ENCODE measurements around the gene AMBRA1.

GRCh38 chr11:46537121-46537520 is 56.7 kb downstream of the AMBRA1 start:
- TF ChIP-seq, protein P1, sequence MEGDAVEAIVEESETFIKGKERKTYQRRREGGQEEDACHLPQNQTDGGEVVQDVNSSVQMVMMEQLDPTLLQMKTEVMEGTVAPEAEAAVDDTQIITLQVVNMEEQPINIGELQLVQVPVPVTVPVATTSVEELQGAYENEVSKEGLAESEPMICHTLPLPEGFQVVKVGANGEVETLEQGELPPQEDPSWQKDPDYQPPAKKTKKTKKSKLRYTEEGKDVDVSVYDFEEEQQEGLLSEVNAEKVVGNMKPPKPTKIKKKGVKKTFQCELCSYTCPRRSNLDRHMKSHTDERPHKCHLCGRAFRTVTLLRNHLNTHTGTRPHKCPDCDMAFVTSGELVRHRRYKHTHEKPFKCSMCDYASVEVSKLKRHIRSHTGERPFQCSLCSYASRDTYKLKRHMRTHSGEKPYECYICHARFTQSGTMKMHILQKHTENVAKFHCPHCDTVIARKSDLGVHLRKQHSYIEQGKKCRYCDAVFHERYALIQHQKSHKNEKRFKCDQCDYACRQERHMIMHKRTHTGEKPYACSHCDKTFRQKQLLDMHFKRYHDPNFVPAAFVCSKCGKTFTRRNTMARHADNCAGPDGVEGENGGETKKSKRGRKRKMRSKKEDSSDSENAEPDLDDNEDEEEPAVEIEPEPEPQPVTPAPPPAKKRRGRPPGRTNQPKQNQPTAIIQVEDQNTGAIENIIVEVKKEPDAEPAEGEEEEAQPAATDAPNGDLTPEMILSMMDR (IDR thresholded peaks at IDR 0.05; ENCODE audit: extremely low read depth in 1 of 2, insufficient read depth in 1 of 2, low read depth in 1 of 2, low read length in 2 of 2), result no peak
- TF ChIP-seq GATA2 (IDR thresholded peaks at IDR 0.05; ENCODE audit: insufficient read depth, insufficient read length, low read depth, low read length) (no peak), FOS (IDR thresholded peaks at IDR 0.05; ENCODE audit: borderline replicate concordance, insufficient read depth, low read length) (no peak), POLR2AphosphoS5 (IDR thresholded peaks at IDR 0.05; ENCODE audit: insufficient read depth, low read depth, low read length) (no peak), JUN (IDR thresholded peaks at IDR 0.05; ENCODE audit: borderline replicate concordance, insufficient read depth, insufficient read length, low read depth) (no peak), EZH2 (IDR thresholded peaks at IDR 0.05; ENCODE audit: borderline replicate concordance, low read depth, low read length, severe bottlenecking) (no peak), POLR2A (IDR thresholded peaks at IDR 0.05; ENCODE audit: low read depth, low read length) (no peak)
